SU-DHL-6 (cell line): ENCODE measurements around the gene GNB2.

Experiments used
- H2AFZ ChIP-seq: fragments of 200-600 bp; sonication (generic); 2 replicates; pipeline ENCODE4 v1.6.1; 2014; ENCODE audit warnings: low read depth, mild to moderate bottlenecking, moderate library complexity, mixed read lengths, antibody characterized with exemption, low read length; ENCODE audit not compliant: severe bottlenecking
- H3F3A ChIP-seq: fragments of 200-600 bp; shearing (Covaris generic); 2 replicates; pipeline ENCODE4 v1.6.0; 2016; ENCODE audit warnings: antibody characterized with exemption, mild to moderate bottlenecking; ENCODE audit not compliant: insufficient read depth
- H3K27ac ChIP-seq: fragments of 200-600 bp; sonication (generic); 2 replicates; pipeline ENCODE4 v1.5.1; 2016; ENCODE audit warnings: low read depth, mild to moderate bottlenecking, low read length, moderate library complexity, mixed read lengths
- H3K27me3 ChIP-seq: fragments of 200-600 bp; sonication (generic), shearing (Covaris generic); 2 replicates; pipeline ENCODE4 v1.6.0; 2014; ENCODE audit warnings: mild to moderate bottlenecking, low read length
- H3K36me3 ChIP-seq: fragments of 200-600 bp; sonication (generic); 2 replicates; pipeline ENCODE4 v1.6.1; 2014; ENCODE audit warnings: mild to moderate bottlenecking, low read length, mixed read lengths
- H3K4me2 ChIP-seq: fragments of 300-600, 200-600 bp; shearing (Covaris generic), sonication (generic); 2 replicates; pipeline ENCODE4 v1.6.0; 2014; ENCODE audit warnings: low read length, low read depth, mild to moderate bottlenecking; ENCODE audit not compliant: poor library complexity, severe bottlenecking
- H3K4me3 ChIP-seq: fragments of 200-600 bp; sonication (generic); 2 replicates; pipeline ENCODE4 v1.5.1; 2014; ENCODE audit warnings: antibody characterized with exemption, low read length, mild to moderate bottlenecking, mixed read lengths; ENCODE audit not compliant: insufficient read depth, poor library complexity, severe bottlenecking
- H3K79me2 ChIP-seq: fragments of 200-600 bp; sonication (generic); 2 replicates; pipeline ENCODE4 v1.6.1; 2014; ENCODE audit warnings: mild to moderate bottlenecking, low read length, moderate library complexity; ENCODE audit not compliant: insufficient read depth
- H3K9ac ChIP-seq: fragments of 200-600 bp; sonication (generic); 2 replicates; pipeline ENCODE4 v1.7.0; 2014; ENCODE audit warnings: mild to moderate bottlenecking, low read length
- H3K9me2 ChIP-seq: fragments of 200-600 bp; sonication (generic); replicated peaks from 2 replicates; pipeline ENCODE4 v1.6.1; 2014; ENCODE audit warnings: low read length; ENCODE audit not compliant: insufficient read depth
- H3K9me3 ChIP-seq: fragments of 200-600 bp; sonication (generic); 2 replicates; pipeline ENCODE4 v1.6.1; 2014; ENCODE audit warnings: low read length, mixed read lengths; ENCODE audit not compliant: insufficient read depth
- H4K20me1 ChIP-seq: fragments of 200-600 bp; sonication (generic); 2 replicates; pipeline ENCODE4 v1.6.1; 2014; ENCODE audit warnings: low read depth, mild to moderate bottlenecking, antibody characterized with exemption, low read length, moderate library complexity, mixed read lengths
- CTCF ChIP-seq: fragments of 200-600 bp; sonication (generic); IDR thresholded peaks from one replicate; pipeline ENCODE4 v1.5.1; 2017; ENCODE audit warnings: antibody characterized with exemption, mild to moderate bottlenecking, low read length, moderate library complexity; ENCODE audit not compliant: insufficient read depth, poor library complexity, severe bottlenecking
- EZH2phosphoT487 ChIP-seq: fragments of 200-600 bp; sonication (generic), shearing (Covaris generic); conservative IDR thresholded peaks from 2 replicates; pipeline ENCODE4 v1.6.1; 2018; ENCODE audit warnings: mild to moderate bottlenecking, antibody characterized with exemption, low read length, moderate library complexity, mixed read lengths

GNB2 gene

GRCh38 chr7:100677308-100678267 is 4.0 kb downstream of the GNB2 start:
- Histone ChIP-seq H3K79me2 (peaks cover 13% of the 10 kb centered on the region), H3K9me3 (no peaks in the 10 kb centered on the region)

GRCh38 chr7:100678291-100678984 is 4.9 kb downstream of the GNB2 start:
- no peak for TF ChIP-seq EZH2phosphoT487
- no peak for TF ChIP-seq CTCF
- no peak overlapping the region for H3K4me2 ChIP-seq
- no peak overlapping the region for H3K4me3 ChIP-seq
- peaks cover 24% of the 10 kb centered on the region for H3F3A ChIP-seq
- no peak overlapping the region for H2AFZ ChIP-seq
- H3K9me2 ChIP-seq = no peaks in the 10 kb centered on the region
- no peak overlapping the region for H3K9ac ChIP-seq
- no peaks in the 10 kb centered on the region; the same call in 1 of the 2 replicates for H4K20me1 ChIP-seq
- no peaks in the 10 kb centered on the region for H3K27me3 ChIP-seq
- no peak overlapping the region for H3K27ac ChIP-seq
- no peaks in the 10 kb centered on the region for H3K9me3 ChIP-seq
- H3K79me2 ChIP-seq = peaks cover 13% of the 10 kb centered on the region
- no peaks in the 10 kb centered on the region for H3K36me3 ChIP-seq

More at GRCh38 chr7:100677308-100678267, 4.0 kb downstream of the GNB2 start:
- Histone ChIP-seq H3K9me2 (no peaks in the 10 kb centered on the region), H3K27ac (no peak overlapping the region), H3K9ac (no peak overlapping the region), H2AFZ (no peak overlapping the region), H3K4me2 (no peak overlapping the region), H3K36me3 (no peaks in the 10 kb centered on the region), H3F3A (peaks cover 24% of the 10 kb centered on the region), H3K4me3 (no peak overlapping the region), H4K20me1 (no peaks in the 10 kb centered on the region; the same call in 1 of the 2 replicates), H3K27me3 (no peaks in the 10 kb centered on the region)
- no peak for TF ChIP-seq CTCF
- no peak for TF ChIP-seq EZH2phosphoT487

GRCh38 chr7:100679129-100679926 is 5.8 kb downstream of the GNB2 start:
- H3F3A ChIP-seq = peaks cover 24% of the 10 kb centered on the region
- H3K36me3 ChIP-seq = no peaks in the 10 kb centered on the region
- no peaks in the 10 kb centered on the region for H3K9me2 ChIP-seq
- H3K27me3 ChIP-seq = no peaks in the 10 kb centered on the region
- H3K9ac ChIP-seq = no peak overlapping the region
- no peak overlapping the region for H2AFZ ChIP-seq
- H3K79me2 ChIP-seq = peaks cover 11% of the 10 kb centered on the region
- H3K9me3 ChIP-seq = no peaks in the 10 kb centered on the region
- H3K4me3 ChIP-seq = no peak overlapping the region
- H4K20me1 ChIP-seq = no peaks in the 10 kb centered on the region; the same call in 1 of the 2 replicates
- no peak overlapping the region for H3K4me2 ChIP-seq
- TF ChIP-seq CTCF (no peak), EZH2phosphoT487 (no peak)
- no peak overlapping the region for H3K27ac ChIP-seq
